T-cell (primary cell): ENCODE measurements around the gene GKN2. TPM values are rescaled to one million over a fixed set of nuclear protein-coding genes. Genes with fewer than 3 reads are reported as not detected.
A peak's percentile ranks its signal among the peaks of the same experiment; 100 is the strongest.

Experiments
- ATAC-seq, 4 experiments: fragments of 200-7000 bp in 3 of 4; fragments of 150-1000 bp in 1 of 4; cut with Tn5 transposase; replicated peaks in 1 of 4; 1 replicate in 3 of 4; 2 replicates in 1 of 4; pipeline ENCODE4 v1.10.0; 2021; ENCODE audit warnings: moderate library complexity in 3 of 4, mild to moderate bottlenecking in 2 of 4, moderate number of reproducible peaks in 1 of 4
- CTCF ChIA-PET, 2 donors: fragments of 300-600 bp; sonication (Branson Sonifier 250); formaldehyde crosslinking; loops; one replicate each; lab custom pipeline; 2022; ENCODE audit warnings: antibody characterized with exemption in 2 of 2; lab: Charles Lee
- POLR2A ChIA-PET, 2 donors: fragments of 300-600 bp; sonication (Branson Sonifier 250); formaldehyde crosslinking; loops; one replicate each; lab custom pipeline; 2022; ENCODE audit warnings: antibody characterized with exemption in 2 of 2; lab: Charles Lee
- DNase-seq, 35 experiments: peaks; one replicate each; pipeline versions ENCODE4 v3.0.0 to v3.0.0-alpha.2; 2013 to 2023
- H3K27ac ChIP-seq: one replicate; pipeline ENCODE4 v1.5.1; 2013; ENCODE audit warnings: low read length
- H3K27me3 ChIP-seq, 2 experiments: replicated peaks in 1 of 2; 1 replicate in 1 of 2; 2 replicates in 1 of 2; pipeline versions ENCODE4 v1.6.1 to v1.7.0; 2013; ENCODE audit warnings: low read length in 1 of 2, mixed read lengths in 1 of 2; ENCODE audit not compliant: control insufficient read depth in 2 of 2, insufficient read depth in 2 of 2; ENCODE audit errors: extremely low read depth in 1 of 2
- H3K36me3 ChIP-seq, 2 donors: 1 replicate in 1 of 2; 2 replicates in 1 of 2; pipeline versions ENCODE4 v1.6.1 to v1.7.0; 2013; ENCODE audit warnings: low read length in 1 of 2; ENCODE audit not compliant: control insufficient read depth in 2 of 2, insufficient read depth in 1 of 2; ENCODE audit errors: extremely low read depth in 1 of 2
- H3K4me1 ChIP-seq, 2 experiments: 1 replicate in 1 of 2; 2 replicates in 1 of 2; pipeline versions ENCODE4 v1.6.1 to v1.7.0; 2013; ENCODE audit warnings: low read length in 2 of 2, mixed read lengths in 1 of 2; ENCODE audit not compliant: insufficient read depth in 2 of 2, control insufficient read depth in 1 of 2; ENCODE audit errors: extremely low read depth in 1 of 2
- H3K4me3 ChIP-seq, 2 donors: 1 replicate in 1 of 2; 2 replicates in 1 of 2; pipeline versions ENCODE4 v1.5.1 to v1.7.0; 2013; ENCODE audit warnings: mild to moderate bottlenecking in 2 of 2, low read length in 1 of 2, moderate library complexity in 1 of 2; ENCODE audit not compliant: control insufficient read depth in 1 of 2; ENCODE audit errors: extremely low read depth in 1 of 2
- H3K9me3 ChIP-seq: 2 replicates; pipeline ENCODE4 v1.7.0; 2013
- H3K27ac Mint-ChIP-seq, 2 donors: one replicate each; pipeline ENCODE4 v1.8.0; 2020 to 2021; ENCODE audit warnings: mild to moderate bottlenecking in 2 of 2, mixed read lengths in 2 of 2
- H3K27me3 Mint-ChIP-seq, 2 donors: one replicate each; pipeline ENCODE4 v1.8.0; 2021 to 2022; ENCODE audit warnings: mixed read lengths in 2 of 2
- H3K36me3 Mint-ChIP-seq: one replicate; pipeline ENCODE4 v1.8.0; 2021; ENCODE audit warnings: mixed read lengths
- H3K4me1 Mint-ChIP-seq, 3 donors: one replicate each; pipeline ENCODE4 v1.8.0; 2020 to 2022; ENCODE audit warnings: mixed read lengths in 3 of 3, mild to moderate bottlenecking in 1 of 3
- H3K4me3 Mint-ChIP-seq, 3 donors: one replicate each; pipeline ENCODE4 v1.8.0; 2020 to 2022; ENCODE audit warnings: mild to moderate bottlenecking in 3 of 3, mixed read lengths in 3 of 3, moderate library complexity in 3 of 3
- H3K9me3 Mint-ChIP-seq, 3 donors: one replicate each; pipeline ENCODE4 v1.8.0; 2020 to 2022; ENCODE audit warnings: mixed read lengths in 3 of 3
- WGBS: methylation state at CpG from one replicate; pipeline ENCODE4 v1.1.5; 2013; ENCODE audit warnings: missing lambda C conversion rate; ENCODE audit not compliant: insufficient coverage; 5-methylcytosine and 5-hydroxymethylcytosine counted together
- total RNA-seq, 35 experiments: library from RNA in 6 of 35; stranded (reverse) in 6 of 35; fragments of 120-200 nt in 1 of 35; gene quantifications; one replicate each; pipeline versions ENCODE4 v1.2.1 to v1.2.4 and lab custom pipeline; 2013 to 2026

The GKN2 gene
- total RNA-seq, 5 donors from 2014 or later (not counting 1 experiment from before 2014, with no cell fraction given), result not detected

DNA sequence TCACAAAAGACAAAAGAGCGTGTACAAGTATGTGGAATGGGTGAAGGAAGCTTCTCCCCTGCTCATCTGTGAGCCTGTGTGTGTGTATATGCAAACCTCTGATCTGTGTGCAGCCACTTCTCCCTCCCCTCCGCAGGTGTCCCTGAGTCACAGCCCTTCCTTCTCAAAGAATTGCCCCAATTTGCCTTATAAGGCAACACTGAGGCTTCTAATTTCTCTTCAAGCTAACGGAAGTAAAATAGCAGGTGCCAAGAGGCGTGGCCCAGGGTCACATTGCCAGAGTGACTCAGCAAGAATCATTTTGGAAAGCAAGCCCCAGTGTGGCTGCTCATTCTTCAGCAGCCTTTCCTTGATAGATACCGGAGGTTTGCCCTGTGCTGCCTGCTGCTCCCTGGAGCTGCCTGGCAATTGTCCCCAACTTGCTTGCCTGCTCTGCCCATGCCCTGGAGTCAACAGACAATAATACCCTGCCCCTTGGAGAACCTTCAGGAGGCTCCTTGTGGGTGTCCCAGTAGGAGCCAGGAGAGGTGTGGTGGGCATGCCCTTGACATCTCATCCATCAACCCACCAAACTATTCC lies 44.2 kb downstream of the GKN2 start:
- peaks cover 27 to 49% of the 10 kb centered on the region in 2 experiments for H3K4me1 ChIP-seq

DNA sequence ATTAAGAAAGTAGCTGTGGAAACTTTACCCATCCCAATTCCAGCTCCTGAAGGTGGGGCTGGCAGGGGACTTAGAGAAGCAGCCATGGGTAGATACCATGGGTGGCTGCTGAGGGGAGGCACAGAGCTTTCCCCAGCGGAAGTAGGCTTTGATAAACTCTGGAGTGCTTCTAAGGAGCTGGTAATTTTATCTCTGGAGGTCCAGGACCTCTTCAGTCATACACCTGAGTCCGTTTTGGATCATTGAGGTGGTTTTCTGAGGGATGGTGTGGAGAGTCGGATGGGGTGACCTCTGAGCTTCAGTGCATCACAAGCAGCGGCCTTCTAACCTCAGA lies 44.8 kb downstream of the GKN2 start:
- Mint-ChIP-seq H3K27me3 (no peaks in the 10 kb centered on the region), H3K4me3 (peak overlapping the region in 2 of 3 donors; percentile 11 to 63), H3K4me1 (peaks cover 33 to 41% (median 36%) of the 10 kb centered on the region in 3 donors), H3K9me3 (peaks cover 0 to 2% (median 0%) of the 10 kb centered on the region in 3 donors), H3K27ac (peak overlapping the region; percentile 94 to 95), H3K36me3 (no peaks in the 10 kb centered on the region)
- 78% methylated on average over 1 of the region's 4 CpGs for WGBS
- ChIA-PET POLR2A (interaction anchor here (0.6 to 1.1 kb wide), 5 partner anchors 17 to 441 kb away, joined by 3 read pairs; partner anchors contain the start of genes APLF (in 1 of the 2) and FBXO48 (in 1 of the 2)), CTCF (interaction anchor here (0.5 to 2.4 kb wide), 25 partner anchors 18 to 444 kb away, joined by 3 to 18 read pairs (median 4); partner anchors contain the start of genes ARHGAP25 (in 2 of the 2) and FBXO48 (in 1 of the 2))
- no peak for DNase-seq
- Histone ChIP-seq H3K27ac (peak overlapping the region; percentile 79), H3K36me3 (no peaks in the 10 kb centered on the region), H3K4me1 (peaks cover 26 to 43% of the 10 kb centered on the region in 2 experiments), H3K27me3 (no peaks in the 10 kb centered on the region), H3K4me3 (no peak overlapping the region), H3K9me3 (no peaks in the 10 kb centered on the region)
- peak in 2 of 4 experiments; percentile 4 to 26 for ATAC-seq

More for the DNA sequence above, 44.2 kb downstream of the GKN2 start:
- DNase-seq, result peak; percentile 68 to 91 (median 82)
- Mint-ChIP-seq H3K27ac (peak overlapping the region; percentile 94 to 95), H3K9me3 (no peaks in the 10 kb centered on the region), H3K27me3 (no peaks in the 10 kb centered on the region), H3K36me3 (no peaks in the 10 kb centered on the region), H3K4me1 (peaks cover 33 to 41% (median 36%) of the 10 kb centered on the region in 3 donors), H3K4me3 (peak overlapping the region in 2 of 3 donors; percentile 11 to 63)
- peak; percentile 96 to 98 (median 97) for ATAC-seq
- Histone ChIP-seq H3K27ac (peak overlapping the region; percentile 79), H3K36me3 (no peaks in the 10 kb centered on the region), H3K9me3 (no peaks in the 10 kb centered on the region), H3K4me3 (no peak overlapping the region), H3K27me3 (no peaks in the 10 kb centered on the region)
- ChIA-PET POLR2A (interaction anchor here (0.6 to 1.1 kb wide), 3 partner anchors 78 to 174 kb away, joined by 3 read pairs; partner anchors contain the start of gene ARHGAP25 (in 1 of the 2)), CTCF (interaction anchor here (0.5 to 2.4 kb wide), 27 partner anchors 17 to 445 kb away, joined by 3 to 18 read pairs (median 4); partner anchors contain the start of genes ARHGAP25 (in 1 of the 2) and FBXO48 (in 1 of the 2))
- WGBS, result 0% methylated on average over 4 of the region's 5 CpGs

- 93% methylated on average over 2 of the region's 5 CpGs for WGBS
- Mint-ChIP-seq H3K27me3 (no peaks in the 10 kb centered on the region), H3K36me3 (no peaks in the 10 kb centered on the region), H3K27ac (peak overlapping the region; percentile 94 to 95), H3K9me3 (peaks cover 0 to 7% (median 0%) of the 10 kb centered on the region in 3 donors), H3K4me3 (peak overlapping the region in 1 of 3 donors; percentile 63), H3K4me1 (peaks cover 33 to 41% (median 36%) of the 10 kb centered on the region in 3 donors)
- ChIA-PET CTCF (interaction anchor here (0.6 to 2.4 kb wide), 24 partner anchors 18 to 746 kb away, joined by 3 to 18 read pairs (median 4); partner anchors contain the start of genes ARHGAP25 (in 1 of the 2) and FBXO48 (in 1 of the 2)), POLR2A (interaction anchor here (0.6 to 1.1 kb wide), 6 partner anchors 8 to 440 kb away, joined by 3 to 8 read pairs (median 3); partner anchors contain the start of genes APLF (in 1 of the 2) and FBXO48 (in 1 of the 2))
- no peak for ATAC-seq
- no peak overlapping the region for H3K4me3 ChIP-seq
- H3K27me3 ChIP-seq, result no peaks in the 10 kb centered on the region
- DNase-seq, result no peak
- no peaks in the 10 kb centered on the region for H3K9me3 ChIP-seq
- peak overlapping the region; percentile 79 for H3K27ac ChIP-seq
- H3K36me3 ChIP-seq, result no peaks in the 10 kb centered on the region
- peaks cover 21 to 38% of the 10 kb centered on the region in 2 experiments for H3K4me1 ChIP-seq
These were observed 45.3 kb downstream of the GKN2 start for GRCh38 chr2:68907232-68907919.

- Histone ChIP-seq H3K4me3 (no peak overlapping the region), H3K36me3 (no peaks in the 10 kb centered on the region), H3K9me3 (peaks cover 3% of the 10 kb centered on the region), H3K4me1 (peaks cover 21 to 31% of the 10 kb centered on the region in 2 experiments), H3K27ac (no peak overlapping the region), H3K27me3 (no peaks in the 10 kb centered on the region)
- H3K9me3 Mint-ChIP-seq, result peaks cover 0 to 14% (median 4%) of the 10 kb centered on the region in 3 donors
- WGBS, result no CpG with 5 or more reads among the region's 3 CpGs
- ChIA-PET CTCF (interaction anchor here (0.6 to 2.4 kb wide), 5 partner anchors 68 to 745 kb away, joined by 3 to 15 read pairs (median 6); no protein-coding TSS in a partner anchor), POLR2A (interaction anchor here (0.6 to 1.0 kb wide), 3 partner anchors 9 to 153 kb away, joined by 3 to 8 read pairs (median 3); no protein-coding TSS in a partner anchor)
- H3K27ac Mint-ChIP-seq, result peak overlapping the region; percentile 66 to 68
- peaks cover 33 to 41% (median 36%) of the 10 kb centered on the region in 3 donors for H3K4me1 Mint-ChIP-seq
- DNase-seq, result no peak
- no peak for ATAC-seq
- no peaks in the 10 kb centered on the region for H3K27me3 Mint-ChIP-seq
- no peaks in the 10 kb centered on the region for H3K36me3 Mint-ChIP-seq
- no peak overlapping the region for H3K4me3 Mint-ChIP-seq
These were observed 46.0 kb downstream of the GKN2 start for GRCh38 chr2:68906716-68907115.

DNA sequence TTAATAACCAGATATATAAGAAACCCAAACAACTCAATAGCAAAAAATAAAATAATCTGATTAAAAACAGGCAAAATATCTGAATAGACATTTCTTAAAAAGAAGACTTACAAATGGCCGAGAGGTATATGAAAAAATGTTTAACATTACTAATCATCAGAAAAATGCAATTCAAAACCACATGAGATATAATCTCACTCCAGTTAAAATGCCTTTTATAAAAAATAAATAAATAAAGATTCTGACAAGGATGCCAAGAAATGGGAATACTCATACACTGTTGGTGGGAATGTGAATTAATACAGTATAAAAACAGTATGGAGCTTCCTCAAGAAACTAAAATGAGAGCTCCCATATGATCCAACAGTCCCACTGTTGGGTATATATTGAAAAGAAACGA lies 47.6 kb downstream of the GKN2 start:
- no peaks in the 10 kb centered on the region for H3K27me3 Mint-ChIP-seq
- H3K4me3 Mint-ChIP-seq, result no peak overlapping the region
- Histone ChIP-seq H3K4me1 (peaks cover 17 to 25% of the 10 kb centered on the region in 2 experiments), H3K9me3 (peaks cover 3% of the 10 kb centered on the region), H3K27me3 (no peaks in the 10 kb centered on the region), H3K36me3 (no peaks in the 10 kb centered on the region), H3K4me3 (no peak overlapping the region), H3K27ac (no peak overlapping the region)
- H3K27ac Mint-ChIP-seq, result peak overlapping the region in 1 of 2 donors; percentile 64
- POLR2A ChIA-PET, result no interaction called here
- H3K4me1 Mint-ChIP-seq, result peaks cover 26 to 37% (median 32%) of the 10 kb centered on the region in 3 donors
- no CpG with 5 or more reads among the region's 2 CpGs for WGBS
- no peak for DNase-seq
- ATAC-seq, result no peak
- H3K9me3 Mint-ChIP-seq, result peaks cover 0 to 20% (median 9%) of the 10 kb centered on the region in 3 donors
- CTCF ChIA-PET, result interaction anchor here in 1 of 2 donors (1.0 kb wide), 1 partner anchor 153 kb away, joined by 3 read pairs; no protein-coding TSS in a partner anchor
- H3K36me3 Mint-ChIP-seq, result no peaks in the 10 kb centered on the region
